HG03432 (cell line): ENCODE measurements around the gene ELF2.
"Not testable (repeated sequence)": the region's sequence is repeated elsewhere in the genome, so short reads cannot be mapped to it uniquely, and the experiment has no call there.

Experiments used
- ATAC-seq: cut with Tn5 transposase; IDR thresholded peaks from one replicate; pipeline ENCODE4 v1.9.1; 2021; ENCODE audit warnings: mild to moderate bottlenecking, moderate library complexity; ENCODE audit not compliant: unreplicated experiment

Gene ELF2

GRCh38 chr4:139188648-139189416 lies 11.8 kb upstream of the ELF2 start:
- ATAC-seq = no peak

- no peak for ATAC-seq
These were observed 7.1 kb upstream of the ELF2 start for GRCh38 chr4:139184129-139184528.

GRCh38 chr4:139177869-139178619 lies 1.0 kb upstream of the ELF2 start:
- ATAC-seq = peak; percentile 78

GRCh38 chr4:139176302-139177048 lies 543 bp downstream of the ELF2 start:
- peak; percentile 23 for ATAC-seq

- ATAC-seq = no peak
These were observed 1.2 kb downstream of the ELF2 start for GRCh38 chr4:139175646-139176301.

GRCh38 chr4:139171876-139172691 lies 4.9 kb downstream of the ELF2 start:
- ATAC-seq = no peak

GRCh38 chr4:139170932-139171331 lies 6.1 kb downstream of the ELF2 start:
- ATAC-seq = no peak

GRCh38 chr4:139167774-139168444 lies 9.1 kb downstream of the ELF2 start:
- peak; percentile 62 for ATAC-seq

- ATAC-seq = no peak
These were observed 12.3 kb downstream of the ELF2 start for GRCh38 chr4:139164731-139165130.

- no peak for ATAC-seq
These were observed 13.2 kb downstream of the ELF2 start for GRCh38 chr4:139163806-139164206.

GRCh38 chr4:139157977-139158376 lies 19.0 kb downstream of the ELF2 start:
- not testable (repeated sequence) for ATAC-seq

- no peak for ATAC-seq
These were observed 22.0 kb downstream of the ELF2 start for GRCh38 chr4:139154952-139155557.

GRCh38 chr4:139154538-139154937 lies 22.5 kb downstream of the ELF2 start:
- ATAC-seq = no peak

- no peak for ATAC-seq
These were observed 22.9 kb downstream of the ELF2 start for GRCh38 chr4:139154134-139154421.

- no peak for ATAC-seq
These were observed 23.4 kb downstream of the ELF2 start for GRCh38 chr4:139153411-139154133.

- no peak for ATAC-seq
These were observed 24.8 kb downstream of the ELF2 start for GRCh38 chr4:139152249-139152648.

GRCh38 chr4:139146926-139147629 lies 29.9 kb downstream of the ELF2 start:
- ATAC-seq = no peak

- ATAC-seq = no peak
These were observed 31.5 kb downstream of the ELF2 start for GRCh38 chr4:139145552-139145932.
